Endothelial cell of umbilical vein (primary cell): Measurements from ENCODE around the gene ATRNL1. TPM values are rescaled to one million over a fixed set of nuclear protein-coding genes. Genes with fewer than 3 reads are reported as not detected.

Experiments used
- BruUV-seq: library from RNA; stranded (reverse); fragments of 400-500 nt; replicated peaks from 2 replicates; lab custom pipeline; 2021; lab: Mats Ljungman, UMichigan
- CTCF ChIA-PET: fragments of 300-600, 350-600 bp; sonication (Branson Sonifier 250); formaldehyde crosslinking; loops from one replicate; lab custom pipeline; 2021; ENCODE audit warnings: antibody characterized with exemption, inconsistent platforms; lab: Charles Lee
- POLR2A ChIA-PET: fragments of 300-600, 350-600 bp; sonication (Branson Sonifier 250); formaldehyde crosslinking; loops from one replicate; lab custom pipeline; 2021; ENCODE audit warnings: antibody characterized with exemption, inconsistent platforms; lab: Charles Lee
- DNase-seq: peaks from one replicate; pipeline ENCODE4 v3.0.0-alpha.2; 2011; ENCODE audit warnings: low read depth, low spot score
- FAIRE-seq: peaks from 2 replicates; lab custom pipeline; 2011; peaks lifted over from hg19 to GRCh38; lab: Jason Lieb, UNC
- H2AFZ ChIP-seq: 2 replicates; pipeline ENCODE4 v1.6.0; 2012; ENCODE audit warnings: low read depth, low read length, control low read depth, inconsistent platforms
- H3K27ac ChIP-seq: 2 replicates; pipeline ENCODE4 v1.5.1; 2011; ENCODE audit warnings: low read depth, mild to moderate bottlenecking, control low read depth, low read length, moderate library complexity; ENCODE audit not compliant: insufficient read depth
- H3K27me3 ChIP-seq, 2 experiments: 2 replicates each; pipeline versions ENCODE4 v1.6.0 to v1.6.1; 2011; ENCODE audit warnings: low read length in 2 of 2, mixed read lengths in 1 of 2; ENCODE audit not compliant: control insufficient read depth in 2 of 2, insufficient read depth in 2 of 2
- H3K36me3 ChIP-seq, 2 experiments: 2 replicates in 1 of 2; 3 replicates in 1 of 2; pipeline ENCODE4 v1.5.1; 2011; ENCODE audit warnings: low read length in 2 of 2, mild to moderate bottlenecking in 1 of 2, moderate library complexity in 1 of 2; ENCODE audit not compliant: control insufficient read depth in 2 of 2, insufficient read depth in 2 of 2; ENCODE audit errors: extremely low read depth in 1 of 2
- H3K4me1 ChIP-seq: 3 replicates; pipeline ENCODE4 v1.5.1; 2011; ENCODE audit warnings: mild to moderate bottlenecking, low read length; ENCODE audit not compliant: control insufficient read depth, insufficient read depth; ENCODE audit errors: extremely low read depth
- H3K4me2 ChIP-seq: 2 replicates; pipeline ENCODE4 v1.6.1; 2011; ENCODE audit warnings: low read length, control low read depth, mixed read lengths; ENCODE audit not compliant: insufficient read depth
- H3K4me3 ChIP-seq, 3 experiments: fragments of 200-600 bp in 1 of 3; sonication (generic), shearing (Covaris generic) in 1 of 3; replicated peaks in 1 of 3; 2 replicates each; pipeline ENCODE4 v1.5.1; 2011 to 2016; ENCODE audit warnings: control low read depth in 3 of 3, low read length in 3 of 3, mild to moderate bottlenecking in 2 of 3, inconsistent platforms in 1 of 3, low read depth in 1 of 3, moderate library complexity in 1 of 3; ENCODE audit not compliant: insufficient read depth in 1 of 3
- H3K79me2 ChIP-seq: 2 replicates; pipeline ENCODE4 v1.6.0; 2012; ENCODE audit warnings: low read length, inconsistent platforms; ENCODE audit not compliant: control insufficient read depth, insufficient read depth
- H3K9ac ChIP-seq: replicated peaks from 2 replicates; pipeline ENCODE3; 2011; ENCODE audit warnings: low read length, control low read depth; ENCODE audit not compliant: insufficient read depth; ENCODE audit errors: extremely low read depth
- H3K9me1 ChIP-seq: replicated peaks from 3 replicates; pipeline ENCODE4 v1.6.0; 2011; ENCODE audit warnings: mild to moderate bottlenecking, low read length; ENCODE audit not compliant: control insufficient read depth, insufficient read depth; ENCODE audit errors: extremely low read depth
- H3K9me3 ChIP-seq: replicated peaks from 2 replicates; pipeline ENCODE4 v1.5.1; 2012; ENCODE audit warnings: low read length, inconsistent platforms; ENCODE audit not compliant: control insufficient read depth, insufficient read depth
- H4K20me1 ChIP-seq: replicated peaks from 2 replicates; pipeline ENCODE3; 2011; ENCODE audit warnings: mild to moderate bottlenecking, low read length; ENCODE audit not compliant: control insufficient read depth, insufficient read depth; ENCODE audit errors: extremely low read depth
- CTCF ChIP-seq, 2 donors: IDR thresholded peaks; 1 replicate in 1 of 2; 2 replicates in 1 of 2; pipeline ENCODE4 v1.5.1; 2011; ENCODE audit warnings: low read length in 2 of 2, mild to moderate bottlenecking in 2 of 2, moderate library complexity in 2 of 2, control low read depth in 1 of 2, inconsistent platforms in 1 of 2, low read depth in 1 of 2; ENCODE audit not compliant: insufficient read depth in 1 of 2; ENCODE audit errors: extremely low read depth in 1 of 2
- EZH2 ChIP-seq: IDR thresholded peaks from 2 replicates; pipeline ENCODE4 v1.6.1; 2012; ENCODE audit warnings: borderline replicate concordance, low read depth, mild to moderate bottlenecking, moderate library complexity, low read length, inconsistent platforms; ENCODE audit not compliant: severe bottlenecking
- FOS ChIP-seq: IDR thresholded peaks from 2 replicates; pipeline ENCODE4 v1.6.1; 2011; ENCODE audit warnings: mild to moderate bottlenecking, low read length, moderate library complexity, borderline replicate concordance; ENCODE audit not compliant: insufficient read depth
- GATA2 ChIP-seq: IDR thresholded peaks from 2 replicates; pipeline ENCODE4 v1.7.0; 2011; ENCODE audit warnings: low read depth, mild to moderate bottlenecking, moderate library complexity, mixed read lengths, low read length; ENCODE audit not compliant: insufficient read length, insufficient read depth
- JUN ChIP-seq: IDR thresholded peaks from 2 replicates; pipeline ENCODE4 v1.6.1; 2011; ENCODE audit warnings: borderline replicate concordance, low read depth; ENCODE audit not compliant: insufficient read length, insufficient read depth
- MAX ChIP-seq: IDR thresholded peaks from 2 replicates; pipeline ENCODE4 v1.6.1; 2011; ENCODE audit not compliant: insufficient read depth, insufficient read length
- MYC ChIP-seq: IDR thresholded peaks from one replicate; pipeline ENCODE4 v1.6.1; 2011; ENCODE audit warnings: mild to moderate bottlenecking, low read depth, low read length
- POLR2A ChIP-seq: IDR thresholded peaks from 2 replicates; pipeline ENCODE4 v1.6.1; 2012; ENCODE audit warnings: low read depth, mild to moderate bottlenecking, control low read depth, low read length
- POLR2AphosphoS5 ChIP-seq: IDR thresholded peaks from 2 replicates; pipeline ENCODE4 v1.6.1; 2012; ENCODE audit warnings: low read depth, mild to moderate bottlenecking, control low read depth, low read length, moderate library complexity; ENCODE audit not compliant: insufficient read depth
- dilution Hi-C: fragments of 300-500 bp; cut with MboI; formaldehyde crosslinking; loops from one replicate; pipeline ENCODE4 v1.15.0; 2019; ENCODE audit warnings: low sequenced_read_pairs; ENCODE audit not compliant: extremely low pct_ligation_motif_present
- intact Hi-C: fragments of 100-400 bp; cut with micrococcal nuclease; formaldehyde crosslinking; loops from one replicate; pipeline ENCODE4 v1.10.0; 2022
- polyA plus RNA-seq, 4 experiments: library from polyadenylated mRNA; depleted of rRNA in 3 of 4; stranded (reverse) in 3 of 4; unstranded in 1 of 4; fragments of >200 nt; gene quantifications; 2 replicates each; pipeline versions ENCODE4 v1.2.1 to v1.2.3, GENCODE V29; 2011 to 2012; ENCODE audit warnings: missing spikeins in 1 of 4
- total RNA-seq: library from RNA; stranded (reverse); gene quantifications from 2 replicates; pipeline ENCODE4 v1.2.3, GENCODE V29; 2021

The ATRNL1 gene
- total and polyA plus RNA-seq, 2 donors (not counting 3 experiments of a cell fraction or from before 2014, with no cell fraction given): not detected

GRCh38 chr10:115856580-115856979, 763.4 kb downstream of the ATRNL1 start:
- Histone ChIP-seq H3K4me2 (no peak overlapping the region), H3K4me3 (no peak overlapping the region), H3K4me1 (no peaks in the 10 kb centered on the region), H3K79me2 (no peaks in the 10 kb centered on the region), H3K27me3 (no peaks in the 10 kb centered on the region), H3K27ac (no peak overlapping the region), H2AFZ (no peak overlapping the region), H3K9ac (no peak overlapping the region), H3K9me1 (no peaks in the 10 kb centered on the region), H4K20me1 (no peaks in the 10 kb centered on the region), H3K36me3 (no peaks in the 10 kb centered on the region), H3K9me3 (no peaks in the 10 kb centered on the region)
- dilution Hi-C loops: no loop called here
- DNase-seq: no peak
- ChIA-PET POLR2A (no interaction called here), CTCF (no interaction called here)
- TF ChIP-seq POLR2A (no peak), GATA2 (no peak), MYC (no peak), EZH2 (no peak), POLR2AphosphoS5 (no peak), JUN (no peak), CTCF (IDR thresholded peaks at IDR 0.05; ENCODE audit: extremely low read depth in 1 of 2, insufficient read depth in 1 of 2, low read depth in 1 of 2, low read length in 2 of 2) (no peak), FOS (no peak), MAX (no peak)
- FAIRE-seq: no peak
- intact Hi-C loops: no loop called here
- BruUV-seq: no TSS peak
